Ureter (tissue), 1 donor: Measurements from ENCODE around the gene ANXA3. TPM values are rescaled to one million over a fixed set of nuclear protein-coding genes. Genes with fewer than 3 reads are reported as not detected.
"Not testable (repeated sequence)": the region's sequence is repeated elsewhere in the genome, so short reads cannot be mapped to it uniquely, and the experiment has no call there.

Experiments
- DNase-seq: peaks from one replicate; pipeline ENCODE4 v3.0.0-alpha.2; 2020; ENCODE audit warnings: low spot score
- total RNA-seq: library from RNA; stranded (reverse); gene quantifications from one replicate; pipeline ENCODE4 v1.2.4, GENCODE V29; 2023
- donor health status: DM: yes; HTN: yes; CAD: no.

ANXA3 gene
- total RNA-seq, 1 donor from 2014 or later = 39.4 TPM

- no peak for DNase-seq
Observed at GRCh38 chr4:78543424-78544125, 8.0 kb upstream of the ANXA3 start.

DNA sequence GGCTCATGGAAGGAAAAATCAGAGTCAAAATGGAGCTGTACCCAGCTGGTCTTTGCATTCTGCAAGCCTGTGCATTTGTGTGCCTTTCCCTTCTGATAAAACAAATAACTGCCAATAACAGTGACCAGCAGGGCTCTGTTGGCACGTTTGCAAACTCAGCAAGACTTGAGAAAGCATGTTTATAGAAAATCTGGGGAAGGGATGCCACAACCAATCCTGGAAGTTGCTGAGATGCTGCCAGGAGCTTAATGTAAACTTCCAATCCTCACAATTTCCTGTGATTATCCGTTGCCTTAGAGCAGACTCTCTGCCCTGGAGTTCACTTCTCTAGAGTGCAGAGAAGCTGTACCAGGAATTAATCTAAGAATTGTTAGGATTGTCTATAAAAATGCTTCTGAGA, 6.9 kb upstream of the ANXA3 start:
- DNase-seq = no peak

DNA sequence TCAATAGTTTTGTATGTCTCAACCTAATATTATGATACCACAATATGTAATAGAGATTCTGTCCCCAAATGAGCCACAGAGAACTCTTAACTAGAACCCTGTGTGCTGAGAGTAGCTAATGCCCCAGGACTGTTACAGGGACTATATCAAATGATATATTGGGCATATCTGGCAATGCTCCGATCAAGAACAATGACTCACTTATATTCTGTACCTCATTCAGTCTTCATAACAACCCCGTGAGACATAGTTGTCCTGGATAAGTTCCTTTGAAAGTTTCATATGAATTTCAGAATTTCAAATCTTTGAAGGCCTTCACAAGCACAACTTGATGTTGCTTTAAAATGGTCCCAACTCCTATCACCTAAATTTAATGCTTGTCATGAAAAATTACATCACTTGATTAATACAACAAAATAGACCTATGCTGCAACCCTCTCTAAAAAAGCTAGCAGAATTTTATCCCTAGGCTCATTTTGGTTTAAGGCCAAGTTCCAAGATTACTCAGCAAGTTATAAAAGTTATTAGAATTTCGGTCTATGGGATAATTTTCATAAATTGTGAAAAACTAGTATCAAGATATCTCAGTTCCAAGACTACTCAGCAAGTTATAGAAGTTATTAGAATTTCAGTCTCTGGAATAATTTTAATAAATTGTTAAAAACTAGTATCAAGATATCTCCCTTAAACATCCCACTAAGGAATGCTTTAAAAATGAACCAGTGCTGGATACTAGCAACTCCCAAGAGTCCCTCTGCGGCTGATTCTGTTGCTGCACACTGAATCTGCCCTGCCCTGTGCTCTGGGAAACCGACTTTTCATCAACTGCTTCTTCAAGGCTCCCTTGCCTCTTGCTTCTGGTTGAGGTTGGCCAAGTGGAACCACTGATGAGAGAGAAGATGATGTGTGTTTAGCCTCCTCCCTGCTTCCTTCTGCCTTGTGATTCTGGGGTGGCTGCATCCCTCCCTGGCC, 6.0 kb upstream of the ANXA3 start:
- no peak for DNase-seq

- not testable (repeated sequence) for DNase-seq
Observed at GRCh38 chr4:78547899-78548298, 3.7 kb upstream of the ANXA3 start.

GRCh38 chr4:78548889-78549288, 2.7 kb upstream of the ANXA3 start:
- not testable (repeated sequence) for DNase-seq

DNA sequence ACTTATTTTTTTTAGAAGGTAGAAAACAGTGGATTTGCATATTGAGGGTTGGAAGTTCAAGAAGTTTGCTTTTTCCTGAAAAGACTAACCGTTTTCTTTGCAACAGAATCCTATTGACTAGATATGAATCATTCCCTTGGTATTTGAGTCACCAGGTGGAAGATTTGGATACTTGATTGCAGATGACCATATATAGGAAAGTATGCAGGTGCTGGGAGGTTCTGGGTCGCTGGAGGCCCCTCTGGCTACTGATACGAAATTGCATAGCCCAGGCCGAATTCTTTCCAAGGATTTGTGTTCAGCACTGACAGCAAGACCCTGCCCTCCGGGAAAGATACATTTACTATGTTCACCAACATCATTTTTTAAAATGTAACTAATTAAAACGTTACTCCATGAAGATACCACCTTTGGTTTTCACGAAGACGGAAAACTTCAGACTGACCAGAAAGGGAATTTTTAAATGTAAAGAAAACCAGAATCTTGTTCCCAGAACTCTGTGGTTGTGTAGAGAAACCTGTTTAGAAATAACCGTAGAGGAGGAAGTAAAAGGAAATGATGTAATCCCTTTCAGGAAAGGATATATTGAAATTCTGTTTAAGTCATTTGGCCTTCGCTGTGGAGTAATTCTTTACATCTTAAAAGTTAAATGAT, 946 bp downstream of the ANXA3 start:
- no peak for DNase-seq

GRCh38 chr4:78553043-78553396, 1.4 kb downstream of the ANXA3 start:
- no peak for DNase-seq

DNA sequence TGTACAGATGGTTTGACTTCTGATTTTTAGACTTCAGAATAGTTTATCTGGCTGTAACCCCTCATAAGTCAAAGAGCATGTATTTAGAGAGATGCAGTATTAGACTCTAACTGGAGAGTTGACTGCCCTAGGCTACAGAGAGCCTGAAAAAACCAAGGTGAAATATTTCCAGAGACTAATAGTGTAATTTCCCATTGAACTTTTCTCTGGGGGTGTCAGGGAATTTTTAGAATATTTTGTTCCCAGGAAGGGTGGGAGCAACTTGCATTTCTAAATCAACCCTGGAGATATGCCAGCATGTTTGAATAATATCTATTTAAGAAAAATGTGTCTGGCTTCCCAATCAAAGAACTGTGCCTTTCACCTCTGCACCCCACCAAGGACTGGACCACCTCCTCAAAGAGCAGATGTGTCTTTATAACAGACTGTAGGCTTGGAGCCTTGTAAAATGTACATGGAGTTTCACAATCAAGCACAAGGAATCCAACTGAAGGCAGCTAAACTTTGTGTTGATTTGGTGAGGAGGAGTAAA, 2.0 kb downstream of the ANXA3 start:
- no peak for DNase-seq

DNA sequence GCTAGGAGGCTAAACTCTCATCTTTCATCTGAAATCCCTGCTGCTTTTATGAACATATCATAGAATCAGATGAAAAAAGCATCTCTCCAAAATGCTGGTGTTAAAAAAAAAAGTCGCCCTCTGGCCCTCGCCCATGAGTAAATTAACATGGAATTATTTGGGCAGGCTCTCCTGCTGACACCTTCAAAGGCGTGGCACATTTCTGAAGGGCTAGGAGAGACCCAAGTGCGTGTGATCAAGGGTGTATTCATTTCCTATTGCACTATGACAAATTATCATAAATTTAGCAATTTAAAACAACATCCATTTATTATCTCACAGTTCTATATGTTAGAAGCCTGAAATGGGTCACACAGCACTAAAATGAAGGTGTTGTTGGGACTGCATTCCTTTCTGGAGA, 5.1 kb downstream of the ANXA3 start:
- DNase-seq = no peak

GRCh38 chr4:78557841-78558240, 6.3 kb downstream of the ANXA3 start:
- DNase-seq = no peak

- no peak for DNase-seq
Observed at GRCh38 chr4:78558410-78558809, 6.8 kb downstream of the ANXA3 start.

GRCh38 chr4:78560296-78560963, 8.9 kb downstream of the ANXA3 start:
- no peak for DNase-seq

- no peak for DNase-seq
Observed at GRCh38 chr4:78561677-78562076, 10.1 kb downstream of the ANXA3 start.

GRCh38 chr4:78562687-78563086, 11.1 kb downstream of the ANXA3 start:
- DNase-seq = no peak

- DNase-seq = no peak
Observed at GRCh38 chr4:78565971-78566372, 14.4 kb downstream of the ANXA3 start.

DNA sequence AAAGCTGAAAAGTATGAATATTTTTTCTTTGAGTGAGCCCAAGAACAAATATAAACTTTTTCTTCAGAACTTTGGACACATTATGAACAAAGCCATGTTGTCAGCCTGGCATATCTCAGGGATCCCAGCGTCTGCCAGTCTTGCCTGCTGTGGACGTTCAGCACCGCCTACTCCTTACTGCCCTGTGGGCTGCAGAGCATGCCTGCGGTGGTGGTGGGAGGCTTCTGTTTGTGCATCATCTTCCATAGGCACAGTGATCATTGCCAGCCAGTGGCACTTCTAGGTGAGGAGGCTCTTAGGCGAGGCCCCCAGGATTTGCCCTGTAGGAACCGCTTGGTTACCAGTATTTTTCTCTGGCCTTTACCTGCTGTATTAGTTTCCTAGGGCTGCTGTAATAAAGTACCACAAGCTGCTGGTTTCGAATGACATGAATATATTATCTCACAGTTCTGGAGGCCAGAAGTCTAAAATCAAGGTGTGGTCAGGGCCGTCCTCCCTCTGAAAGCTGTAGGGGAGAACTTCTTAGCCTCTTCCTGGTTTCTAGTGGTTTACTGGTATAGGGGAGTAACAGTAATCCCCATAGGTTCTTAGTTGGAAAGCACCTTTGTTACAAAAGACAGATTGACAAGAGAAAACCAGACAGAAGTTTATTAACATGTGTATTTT, 15.4 kb downstream of the ANXA3 start:
- no peak for DNase-seq

GRCh38 chr4:78567500-78568060, 16.0 kb downstream of the ANXA3 start:
- no peak for DNase-seq

DNA sequence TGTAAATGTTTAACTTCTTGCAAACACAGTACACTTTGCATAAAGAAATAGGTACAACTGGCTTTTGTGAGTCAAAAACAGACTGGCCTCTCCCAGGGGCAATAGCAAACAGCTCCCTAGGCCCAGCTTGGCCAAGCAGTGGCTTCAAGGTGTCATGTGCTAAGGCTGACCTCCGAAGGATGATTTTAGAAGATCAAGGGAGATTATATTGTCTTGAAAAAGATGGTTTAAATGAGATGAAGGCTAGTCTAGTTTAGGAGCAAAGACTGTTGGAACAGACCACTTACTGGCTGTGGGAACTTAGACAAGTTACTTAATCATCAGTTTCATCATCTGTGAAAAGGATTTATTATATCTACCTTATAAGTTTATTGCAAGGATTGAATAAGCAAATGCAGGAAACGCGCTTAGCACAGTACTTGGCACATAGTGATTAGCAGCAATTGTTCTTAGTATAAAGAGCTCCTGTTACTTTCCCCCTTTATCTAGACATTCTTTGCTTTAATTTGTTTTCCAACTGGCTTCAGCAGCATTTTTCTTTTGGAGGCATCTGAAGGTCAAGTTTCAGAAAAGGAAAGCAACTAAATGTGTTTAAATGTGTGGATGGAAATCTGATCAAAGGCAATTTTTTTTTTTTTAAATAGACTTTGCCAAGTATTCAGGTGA, 17.2 kb downstream of the ANXA3 start:
- DNase-seq = no peak

- no peak for DNase-seq
Observed at GRCh38 chr4:78569306-78569821, 17.8 kb downstream of the ANXA3 start.

DNA sequence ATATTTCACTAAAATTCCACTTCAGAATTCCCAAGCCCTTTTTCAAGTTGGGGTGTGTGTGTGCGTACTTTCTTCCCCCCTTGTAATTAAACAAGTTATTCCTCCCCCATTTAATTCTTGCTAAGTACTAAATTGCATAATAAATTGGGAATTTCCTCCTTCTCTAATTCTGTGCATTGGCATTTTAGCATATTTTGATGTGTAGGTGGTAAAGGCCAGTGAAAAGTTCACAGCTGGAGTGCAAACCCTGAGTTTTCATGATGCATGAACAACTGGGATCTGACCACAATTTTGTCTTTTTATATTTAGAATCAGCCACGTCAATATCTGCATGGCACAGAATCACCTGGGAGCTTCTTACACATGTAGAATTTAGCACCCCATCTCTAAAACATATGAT, 18.5 kb downstream of the ANXA3 start:
- no peak for DNase-seq
